HepG2 (cell line): Measurements from ENCODE around the gene NINJ2. TPM values are rescaled to one million over a fixed set of nuclear protein-coding genes. Genes with fewer than 3 reads are reported as not detected.

Experiments
- ATAC-seq: fragments of 200-7000 bp; cut with Tn5 transposase; 3 replicates; pipeline ENCODE4 v1.9.1; 2020; ENCODE audit warnings: mild to moderate bottlenecking, moderate library complexity
- BruUV-seq: library from RNA; stranded (reverse); fragments of 400-500 nt; replicated peaks from 2 replicates; lab custom pipeline; 2021; lab: Mats Ljungman, UMichigan
- CTCF ChIA-PET: fragments of 300-600 bp; formaldehyde crosslinking; extraction: SDS; loops from one replicate; lab custom pipeline; 2021; ENCODE audit warnings: low total read pairs, inconsistent platforms, low intra/inter-chr PET ratio; lab: Yijun Ruan, JAX
- POLR2A ChIA-PET: fragments of 350-600 bp; sonication (Branson Sonifier 250); formaldehyde crosslinking; loops from one replicate; lab custom pipeline; 2020; ENCODE audit warnings: antibody characterized with exemption, inconsistent platforms; lab: Yijun Ruan, JAX
- DNase-seq: peaks from one replicate; pipeline ENCODE4 v3.0.0-alpha.2; 2015; ENCODE audit warnings: low spot score
- FAIRE-seq: peaks from 3 replicates; lab custom pipeline; 2011; peaks lifted over from hg19 to GRCh38; lab: Jason Lieb, UNC
- H2AFZ ChIP-seq: one replicate; pipeline ENCODE4 v1.6.1; 2011; ENCODE audit warnings: low read length, inconsistent platforms
- H3K27ac ChIP-seq: fragments of 300-600 bp; 3 replicates; pipeline ENCODE4 v1.8.0; 2011; ENCODE audit warnings: mixed run types, mild to moderate bottlenecking, mixed read lengths, low read length, inconsistent platforms; ENCODE audit not compliant: insufficient read depth; ENCODE audit errors: extremely low read length
- H3K27me3 ChIP-seq, 2 experiments: fragments of 200-600 bp in 1 of 2; 2 replicates in 1 of 2; 3 replicates in 1 of 2; pipeline versions ENCODE4 v1.6.0 to v1.8.0; 2011; ENCODE audit warnings: low read length in 2 of 2, mild to moderate bottlenecking in 2 of 2, moderate library complexity in 2 of 2, inconsistent platforms in 1 of 2; ENCODE audit not compliant: insufficient read depth in 2 of 2, control insufficient read depth in 1 of 2
- H3K36me3 ChIP-seq, 2 experiments: fragments of 200-600 bp in 1 of 2; replicated peaks in 1 of 2; 2 replicates in 1 of 2; 3 replicates in 1 of 2; pipeline versions ENCODE4 v1.5.1 to v1.8.0; 2011; ENCODE audit warnings: low read length in 2 of 2, inconsistent platforms in 1 of 2; ENCODE audit not compliant: insufficient read depth in 2 of 2, control insufficient read depth in 1 of 2
- H3K4me1 ChIP-seq: 2 replicates; pipeline ENCODE4 v1.5.1; 2012; ENCODE audit warnings: low read length, inconsistent platforms; ENCODE audit not compliant: insufficient read depth
- H3K4me2 ChIP-seq: 2 replicates; pipeline ENCODE4 v1.6.0; 2011; ENCODE audit warnings: low read depth, low read length, inconsistent platforms
- H3K4me3 ChIP-seq, 3 experiments: fragments of 200-600 bp in 1 of 3; sonication (generic), shearing (Covaris generic) in 1 of 3; replicated peaks in 1 of 3; 2 replicates each; pipeline ENCODE4 v1.5.1; 2011 to 2016; ENCODE audit warnings: low read length in 3 of 3, inconsistent platforms in 2 of 3, low read depth in 2 of 3, mild to moderate bottlenecking in 2 of 3, control low read depth in 1 of 3, mixed read lengths in 1 of 3; ENCODE audit not compliant: insufficient read depth in 1 of 3
- H3K79me2 ChIP-seq: one replicate; pipeline ENCODE4 v1.6.1; 2011; ENCODE audit warnings: low read length, inconsistent platforms; ENCODE audit not compliant: insufficient read depth
- H3K9ac ChIP-seq: 2 replicates; pipeline ENCODE4 v1.6.0; 2011; ENCODE audit warnings: mild to moderate bottlenecking, low read depth, low read length, inconsistent platforms; ENCODE audit not compliant: insufficient read depth
- H3K9me3 ChIP-seq: 2 replicates; pipeline ENCODE4 v1.5.1; 2012; ENCODE audit warnings: mild to moderate bottlenecking, low read length
- H4K20me1 ChIP-seq: 2 replicates; pipeline ENCODE4 v1.6.0; 2011; ENCODE audit warnings: inconsistent platforms, mild to moderate bottlenecking, low read length, moderate library complexity; ENCODE audit not compliant: insufficient read depth
- BORCS8-MEF2B ChIP-seq: sonication (generic); formaldehyde crosslinking; IDR thresholded peaks from 2 replicates; pipeline ENCODE4 v1.8.0; 2022; ENCODE audit warnings: mild to moderate bottlenecking, missing genetic modification reagents
- CBX2 ChIP-seq, 2 experiments: fragments of 200-600 bp in 1 of 2; sonication (generic); formaldehyde crosslinking in 1 of 2; IDR thresholded peaks; 2 replicates each; pipeline versions ENCODE4 v1.7.0 to v1.8.1; 2018 to 2022; ENCODE audit warnings: low read depth in 2 of 2, low read length in 1 of 2, mild to moderate bottlenecking in 1 of 2, missing genetic modification reagents in 1 of 2
- GATAD2A ChIP-seq: IDR thresholded peaks from 2 replicates; pipeline ENCODE4 v1.6.1; 2016
- GPN1 ChIP-seq: sonication (generic); formaldehyde crosslinking; IDR thresholded peaks from 2 replicates; pipeline ENCODE4 v1.5.1; 2020; ENCODE audit warnings: missing genetic modification reagents, borderline replicate concordance
- GTF2F1 ChIP-seq: fragments of 150-350 bp; IDR thresholded peaks from 2 replicates; pipeline ENCODE4 v1.6.1; 2014; ENCODE audit warnings: low read length
- HHEX ChIP-seq: IDR thresholded peaks from 2 replicates; pipeline ENCODE4 v1.6.1; 2016; ENCODE audit warnings: control low read depth
- IRF2 ChIP-seq: IDR thresholded peaks from 2 replicates; pipeline ENCODE4 v1.6.1; 2018; ENCODE audit warnings: missing genetic modification reagents, missing compliant biosample characterization
- KLF6 ChIP-seq: IDR thresholded peaks from 2 replicates; pipeline ENCODE4 v1.8.0; 2016; ENCODE audit warnings: missing biosample characterization, missing genetic modification reagents
- RFXAP ChIP-seq: sonication (generic); formaldehyde crosslinking; IDR thresholded peaks from 2 replicates; pipeline ENCODE4 v1.4.0; 2020; ENCODE audit warnings: missing genetic modification reagents, borderline replicate concordance
- XBP1 ChIP-seq: sonication (generic); formaldehyde crosslinking; IDR thresholded peaks from 2 replicates; pipeline ENCODE4 v1.5.0; 2020; ENCODE audit warnings: missing genetic modification reagents
- ZNF253 ChIP-seq: sonication (generic); formaldehyde crosslinking; IDR thresholded peaks from 2 replicates; pipeline ENCODE4 v1.8.0; 2022; ENCODE audit warnings: mild to moderate bottlenecking, missing genetic modification reagents, borderline replicate concordance
- ZNF292 ChIP-seq: sonication (generic); formaldehyde crosslinking; IDR thresholded peaks from 2 replicates; pipeline ENCODE4 v1.8.1; 2022; ENCODE audit warnings: mild to moderate bottlenecking, low read depth, missing genetic modification reagents, borderline replicate concordance
- ZNF574 ChIP-seq: sonication (generic); formaldehyde crosslinking; IDR thresholded peaks from 2 replicates; pipeline ENCODE4 v1.4.0; 2020; ENCODE audit warnings: missing genetic modification reagents
- ZNF672 ChIP-seq: sonication (generic); formaldehyde crosslinking; IDR thresholded peaks from 2 replicates; pipeline ENCODE4 v1.8.1; 2022; ENCODE audit warnings: missing genetic modification reagents
- ZNF749 ChIP-seq: sonication (generic); formaldehyde crosslinking; IDR thresholded peaks from 2 replicates; pipeline ENCODE4 v1.8.0; 2022; ENCODE audit warnings: mild to moderate bottlenecking, missing genetic modification reagents, moderate library complexity, borderline replicate concordance
- ZNF761 ChIP-seq: sonication (generic); formaldehyde crosslinking; conservative IDR thresholded peaks from 2 replicates; pipeline ENCODE4 v1.4.0; 2020; ENCODE audit warnings: mild to moderate bottlenecking, missing genetic modification reagents
- ZSCAN31 ChIP-seq: sonication (generic); formaldehyde crosslinking; IDR thresholded peaks from 2 replicates; pipeline ENCODE4 v1.5.0; 2020; ENCODE audit warnings: low read depth, mild to moderate bottlenecking, missing genetic modification reagents
- WGBS: methylation state at CpG from one replicate; pipeline ENCODE4 v1.1.6; 2017; ENCODE audit warnings: low lambda C conversion rate; 5-methylcytosine and 5-hydroxymethylcytosine counted together
- in situ Hi-C: cut with HindIII; loops from 2 replicates; pipeline ENCODE4 v1.10.0; 2017; ENCODE audit warnings: low pct_unique_long_range_greater_than_20kb; ENCODE audit not compliant: extremely low pct_ligation_motif_present
- intact Hi-C: fragments of 100-400 bp; cut with micrococcal nuclease; formaldehyde crosslinking; loops from one replicate; pipeline ENCODE4 v1.10.0; 2022; ENCODE audit not compliant: unreplicated experiment
- polyA plus RNA-seq, 8 experiments: library from polyadenylated mRNA; depleted of rRNA in 3 of 8; stranded (reverse) in 7 of 8; unstranded in 1 of 8; fragments of >200 nt; fragmentation: Illumina TruSeq in 4 of 8; extraction: Trizol in 4 of 8; gene quantifications; 2 replicates each; pipeline versions ENCODE4 v1.2.1 to v1.2.3, GENCODE V29; 2011 to 2016; ENCODE audit warnings: low read depth in 4 of 8, missing spikeins in 1 of 8, mixed read lengths in 1 of 8; ENCODE audit not compliant: insufficient read depth in 1 of 8
- total RNA-seq, 5 experiments: library from RNA; depleted of rRNA; stranded (reverse); fragments of >200 nt; fragmentation: Illumina TruSeq; extraction: Trizol; gene quantifications; 2 replicates each; pipeline ENCODE4 v1.2.3, GENCODE V29; 2016; ENCODE audit warnings: low read depth in 1 of 5
- TF ChIP-seq, protein P1 (sequence below): sonication (generic); formaldehyde crosslinking; IDR thresholded peaks from 2 replicates; pipeline ENCODE4 v1.4.0; 2020; ENCODE audit warnings: missing genetic modification reagents
- TF ChIP-seq, protein P2 (sequence below): IDR thresholded peaks from 2 replicates; pipeline ENCODE4 v1.6.1; 2016; ENCODE audit warnings: missing compliant biosample characterization, missing genetic modification reagents, borderline replicate concordance

NINJ2 gene
- total and polyA plus RNA-seq, 2 of the 13 experiments (the other 11 are each of a cell fraction or from before 2014, with no cell fraction given) = 0.62 to 3.8 TPM

DNA sequence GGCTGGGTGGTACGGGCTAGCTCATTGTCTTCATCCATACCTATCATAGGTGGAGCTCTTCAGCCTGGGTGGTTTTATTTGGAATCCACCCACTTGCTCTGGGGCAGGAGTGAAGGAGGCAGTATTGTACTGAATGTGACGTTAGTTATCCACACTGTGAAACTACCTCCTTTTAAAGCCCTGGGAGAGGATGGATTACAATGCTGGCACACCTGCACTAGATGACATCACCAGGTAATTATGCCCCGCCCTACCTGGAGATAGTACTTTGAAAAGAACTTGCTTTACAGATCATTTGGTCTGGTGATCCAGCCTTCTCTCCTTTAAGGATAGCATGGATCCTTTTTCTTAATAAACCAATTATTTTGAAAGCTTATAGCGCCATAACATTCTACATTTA lies 125.5 kb downstream of the NINJ2 start:
- Histone ChIP-seq H3K9ac (no peak overlapping the region), H3K79me2 (no peaks in the 10 kb centered on the region), H3K4me2 (no peak overlapping the region), H3K9me3 (no peaks in the 10 kb centered on the region), H3K27ac (no peak overlapping the region), H4K20me1 (no peaks in the 10 kb centered on the region), H3K36me3 (no peaks in the 10 kb centered on the region), H3K27me3 (no peaks in the 10 kb centered on the region; a peak in 1 of 5 replicates), H3K4me1 (no peaks in the 10 kb centered on the region), H2AFZ (no peak overlapping the region), H3K4me3 (no peak overlapping the region)
- FAIRE-seq (no peak), DNase-seq (no peak), ATAC-seq (no peak)
- intact Hi-C loops = no loop called here
- TF ChIP-seq ZNF761 (CRISPR knock-in tag) = no peak
- TF ChIP-seq, protein P1, sequence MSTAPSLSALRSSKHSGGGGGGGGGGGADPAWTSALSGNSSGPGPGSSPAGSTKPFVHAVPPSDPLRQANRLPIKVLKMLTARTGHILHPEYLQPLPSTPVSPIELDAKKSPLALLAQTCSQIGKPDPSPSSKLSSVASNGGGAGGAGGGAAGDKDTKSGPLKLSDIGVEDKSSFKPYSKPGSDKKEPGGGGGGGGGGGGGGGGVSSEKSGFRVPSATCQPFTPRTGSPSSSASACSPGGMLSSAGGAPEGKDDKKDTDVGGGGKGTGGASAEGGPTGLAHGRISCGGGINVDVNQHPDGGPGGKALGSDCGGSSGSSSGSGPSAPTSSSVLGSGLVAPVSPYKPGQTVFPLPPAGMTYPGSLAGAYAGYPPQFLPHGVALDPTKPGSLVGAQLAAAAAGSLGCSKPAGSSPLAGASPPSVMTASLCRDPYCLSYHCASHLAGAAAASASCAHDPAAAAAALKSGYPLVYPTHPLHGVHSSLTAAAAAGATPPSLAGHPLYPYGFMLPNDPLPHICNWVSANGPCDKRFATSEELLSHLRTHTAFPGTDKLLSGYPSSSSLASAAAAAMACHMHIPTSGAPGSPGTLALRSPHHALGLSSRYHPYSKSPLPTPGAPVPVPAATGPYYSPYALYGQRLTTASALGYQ (CRISPR knock-in tag) = no peak
- TF ChIP-seq ZNF574 (CRISPR knock-in tag) = no peak
- no peak for TF ChIP-seq GTF2F1
- TF ChIP-seq ZNF253 (CRISPR knock-in tag) = no peak
- no peak for TF ChIP-seq ZNF749 (CRISPR knock-in tag)
- TF ChIP-seq RFXAP (CRISPR knock-in tag) = no peak
- TF ChIP-seq XBP1 (CRISPR knock-in tag) = no peak
- TF ChIP-seq KLF6 (CRISPR knock-in tag) = no peak
- TF ChIP-seq ZNF672 (CRISPR knock-in tag) = no peak
- no peak for TF ChIP-seq ZSCAN31
- no peak for TF ChIP-seq CBX2 (IDR thresholded peaks at IDR 0.05; ENCODE audit: low read depth, low read length)
- no peak for TF ChIP-seq CBX2 (CRISPR knock-in tag; IDR thresholded peaks at IDR 0.05; ENCODE audit: low read depth)
- TF ChIP-seq, protein P2, sequence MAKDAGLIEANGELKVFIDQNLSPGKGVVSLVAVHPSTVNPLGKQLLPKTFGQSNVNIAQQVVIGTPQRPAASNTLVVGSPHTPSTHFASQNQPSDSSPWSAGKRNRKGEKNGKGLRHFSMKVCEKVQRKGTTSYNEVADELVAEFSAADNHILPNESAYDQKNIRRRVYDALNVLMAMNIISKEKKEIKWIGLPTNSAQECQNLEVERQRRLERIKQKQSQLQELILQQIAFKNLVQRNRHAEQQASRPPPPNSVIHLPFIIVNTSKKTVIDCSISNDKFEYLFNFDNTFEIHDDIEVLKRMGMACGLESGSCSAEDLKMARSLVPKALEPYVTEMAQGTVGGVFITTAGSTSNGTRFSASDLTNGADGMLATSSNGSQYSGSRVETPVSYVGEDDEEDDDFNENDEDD = no peak
- TF ChIP-seq GPN1 (CRISPR knock-in tag) = no peak
- TF ChIP-seq IRF2 = no peak
- no peak for TF ChIP-seq ZNF292 (CRISPR knock-in tag)
- no peak for TF ChIP-seq BORCS8-MEF2B (CRISPR knock-in tag)
- TF ChIP-seq HHEX (CRISPR knock-in tag) = no peak
- TF ChIP-seq GATAD2A (CRISPR knock-in tag) = no peak
- POLR2A ChIA-PET = no interaction called here
- BruUV-seq = no TSS peak
- CTCF ChIA-PET = no interaction called here
- WGBS = 77% methylated on average over 4 of the region's 4 CpGs
- in situ Hi-C loops = no loop called here
